ENCODE measurements around the gene ZNF462.

- TF ChIP-seq POLR2A (IDR thresholded peaks at IDR 0.05; ENCODE audit: low read depth, low read length) (no peak), CEBPB (IDR thresholded peaks at IDR 0.05; ENCODE audit: low read depth, low read length) (no peak), MXI1 (IDR thresholded peaks at IDR 0.05; ENCODE audit: borderline replicate concordance, low read depth, low read length) (no peak), RFX5 (IDR thresholded peaks at IDR 0.05; ENCODE audit: low read depth, low read length) (no peak), ELK1 (IDR thresholded peaks at IDR 0.05; ENCODE audit: borderline replicate concordance, low read depth, low read length) (no peak), CTCF (conservative IDR thresholded peaks at IDR 0.05; ENCODE audit: low read depth, low read length) (no peak), USF2 (IDR thresholded peaks at IDR 0.05; ENCODE audit: low read depth, low read length) (no peak), RCOR1 (IDR thresholded peaks at IDR 0.05; ENCODE audit: insufficient replicate concordance, low read length) (no peak)
Observed at GRCh38 chr9:106878081-106878837, 15.3 kb downstream of the ZNF462 start.
